ENCODE data around the gene BCL2L13. TPM values are rescaled to one million over a fixed set of nuclear protein-coding genes. Genes with fewer than 3 reads are reported as not detected.

Gene BCL2L13
- polyA plus RNA-seq, 1 donor (not counting 4 experiments of a cell fraction or from before 2014, with no cell fraction given) = 51.0 TPM

- dilution Hi-C loops (cut with MboI; ENCODE audit: extremely low pct_ligation_motif_present, low sequenced_read_pairs) = no loop called here
- H3K9ac ChIP-seq (ENCODE audit: control insufficient read depth, extremely low read depth, insufficient read depth, low read length) = no peak overlapping the region
- peaks cover 11% of the 10 kb centered on the region for H3K27me3 ChIP-seq (ENCODE audit: control insufficient read depth, extremely low read depth, insufficient read depth, low read length)
- FAIRE-seq (no peak), DNase-seq (ENCODE audit: low read depth, low spot score) (no peak)
- no peaks in the 10 kb centered on the region for H3K9me3 ChIP-seq (ENCODE audit: control insufficient read depth, low read depth, low read length)
- no peak overlapping the region for H3K27ac ChIP-seq (ENCODE audit: control insufficient read depth, insufficient read depth, low read length)
- TF ChIP-seq EZH2 (IDR thresholded peaks at IDR 0.05; ENCODE audit: low read length) = no peak
- no peak for TF ChIP-seq CTCF (optimal IDR thresholded peaks at IDR 0.05 in 1 of 3, IDR thresholded peaks at IDR 0.05 in 1 of 3, conservative IDR thresholded peaks at IDR 0.05 in 1 of 3; ENCODE audit: extremely low read depth in 1 of 3, insufficient read depth in 2 of 3, low read length in 3 of 3)
- no peaks in the 10 kb centered on the region for H3K36me3 ChIP-seq (ENCODE audit: control insufficient read depth in 2 of 2, extremely low read depth in 1 of 2, insufficient read depth in 2 of 2, low read length in 2 of 2)
- H3K79me2 ChIP-seq (ENCODE audit: control insufficient read depth, insufficient read depth, low read length) = no peaks in the 10 kb centered on the region
- H3K4me2 ChIP-seq (ENCODE audit: control insufficient read depth, extremely low read depth, insufficient read depth, low read depth, low read length) = no peak overlapping the region
- H3K4me1 ChIP-seq (ENCODE audit: control insufficient read depth, extremely low read depth, insufficient read depth, low read length) = peaks cover 20% of the 10 kb centered on the region
- H3K9me1 ChIP-seq (ENCODE audit: control insufficient read depth, extremely low read depth, insufficient read depth, low read length) = peaks cover 5% of the 10 kb centered on the region
- no peaks in the 10 kb centered on the region for H4K20me1 ChIP-seq (ENCODE audit: control insufficient read depth, extremely low read depth, insufficient read depth, low read length)
- H2AFZ ChIP-seq (ENCODE audit: control insufficient read depth, low read length) = no peak overlapping the region
- H3K4me3 ChIP-seq (ENCODE audit: control insufficient read depth in 2 of 3, extremely low read depth in 1 of 3, insufficient read depth in 2 of 3, low read depth in 1 of 3, low read length in 3 of 3) = no peak overlapping the region
These were observed 139.9 kb downstream of the BCL2L13 start for GRCh38 chr22:17778412-17778976.

GRCh38 chr22:17779286-17780115 lies 140.9 kb downstream of the BCL2L13 start:
- Histone ChIP-seq H2AFZ (ENCODE audit: control insufficient read depth, low read length) (no peak overlapping the region), H3K4me3 (ENCODE audit: control insufficient read depth in 2 of 3, extremely low read depth in 1 of 3, insufficient read depth in 2 of 3, low read depth in 1 of 3, low read length in 3 of 3) (no peak overlapping the region), H3K4me2 (ENCODE audit: control insufficient read depth, extremely low read depth, insufficient read depth, low read depth, low read length) (no peak overlapping the region), H3K4me1 (ENCODE audit: control insufficient read depth, extremely low read depth, insufficient read depth, low read length) (peaks cover 19% of the 10 kb centered on the region), H3K27me3 (ENCODE audit: control insufficient read depth, extremely low read depth, insufficient read depth, low read length) (peaks cover 10% of the 10 kb centered on the region), H3K9me1 (ENCODE audit: control insufficient read depth, extremely low read depth, insufficient read depth, low read length) (peaks cover 5% of the 10 kb centered on the region), H3K79me2 (ENCODE audit: control insufficient read depth, insufficient read depth, low read length) (no peaks in the 10 kb centered on the region), H3K9ac (ENCODE audit: control insufficient read depth, extremely low read depth, insufficient read depth, low read length) (no peak overlapping the region), H3K9me3 (ENCODE audit: control insufficient read depth, low read depth, low read length) (no peaks in the 10 kb centered on the region), H4K20me1 (ENCODE audit: control insufficient read depth, extremely low read depth, insufficient read depth, low read length) (no peaks in the 10 kb centered on the region), H3K36me3 (ENCODE audit: control insufficient read depth in 2 of 2, extremely low read depth in 1 of 2, insufficient read depth in 2 of 2, low read length in 2 of 2) (no peaks in the 10 kb centered on the region), H3K27ac (ENCODE audit: control insufficient read depth, insufficient read depth, low read length) (no peak overlapping the region)
- no peak for FAIRE-seq
- TF ChIP-seq EZH2 (IDR thresholded peaks at IDR 0.05; ENCODE audit: low read length) = no peak
- TF ChIP-seq CTCF (optimal IDR thresholded peaks at IDR 0.05 in 1 of 3, IDR thresholded peaks at IDR 0.05 in 1 of 3, conservative IDR thresholded peaks at IDR 0.05 in 1 of 3; ENCODE audit: extremely low read depth in 1 of 3, insufficient read depth in 2 of 3, low read length in 3 of 3) = no peak
- dilution Hi-C loops (cut with MboI; ENCODE audit: extremely low pct_ligation_motif_present, low sequenced_read_pairs) = no loop called here
- no peak for DNase-seq (ENCODE audit: low read depth, low spot score)
